Measurements from ENCODE around the gene RFESD. TPM values are rescaled to one million over a fixed set of nuclear protein-coding genes. Genes with fewer than 3 reads are reported as not detected.

Gene RFESD
- total and polyA plus RNA-seq, 2 of the 4 experiments (the other 2 are of a cell fraction): 1.5 to 2.7 TPM

GRCh38 chr5:95682891-95683290 lies 36.3 kb downstream of the RFESD start, which contains the start of gene SPATA9:
Gene SPATA9, minus strand, starts transcription at chr5:95682991. Its CDS starts 137 bp downstream, at chr5:95682854.
- Histone ChIP-seq H4K8ac (ENCODE audit: low read depth in 2 of 2, low read length in 2 of 2) (no peak within 1 kb of the TSS), H3K9me3 (ENCODE audit: control insufficient read depth, insufficient read depth, low read length) (no peaks in the 10 kb centered on the region), H3K56ac (ENCODE audit: extremely low read depth, insufficient read depth, low read length) (no peak within 1 kb of the TSS), H3K4me1 (ENCODE audit: control insufficient read depth, insufficient read depth, low read length) (no peaks in the 10 kb centered on the region), H3K27ac (ENCODE audit: insufficient read depth, low read length) (no peak within 1 kb of the TSS), H4K5ac (ENCODE audit: low read depth, low read length) (no peak within 1 kb of the TSS), H2AK9ac (replicated peaks; ENCODE audit: low read depth, low read length, poor library complexity) (no peak within 1 kb of the TSS), H3K4me3 (ENCODE audit: insufficient read depth, low read depth, low read length) (no peak within 1 kb of the TSS), H2BK5ac (ENCODE audit: low read depth, low read length, poor library complexity, severe bottlenecking) (no peak within 1 kb of the TSS), H3K23ac (ENCODE audit: low read depth, low read length) (no peak within 1 kb of the TSS), H3K4me2 (ENCODE audit: low read depth, low read length) (no peak within 1 kb of the TSS), H2AFZ (replicated peaks; ENCODE audit: low read length, poor library complexity) (no peak within 1 kb of the TSS), H3K14ac (replicated peaks; ENCODE audit: low read depth, low read length) (no peak within 1 kb of the TSS), H3K9ac (ENCODE audit: low read depth, low read length) (no peak within 1 kb of the TSS), H4K20me1 (ENCODE audit: insufficient read depth, low read length) (no peaks in the 10 kb centered on the region), H2BK15ac (ENCODE audit: low read depth, low read length) (no peak within 1 kb of the TSS), H3K27me3 (ENCODE audit: control insufficient read depth, insufficient read depth, low read length) (no peaks in the 10 kb centered on the region), H3K4ac (ENCODE audit: low read depth, low read length) (no peak within 1 kb of the TSS), H2AK5ac (ENCODE audit: low read depth, low read length) (no peak within 1 kb of the TSS), H3K79me1 (ENCODE audit: low read depth in 1 of 2, low read length in 2 of 2) (no peaks in the 10 kb centered on the region), H3K18ac (ENCODE audit: low read depth, low read length) (no peak within 1 kb of the TSS), H2BK120ac (ENCODE audit: low read depth, low read length) (no peak within 1 kb of the TSS), H3K36me3 (ENCODE audit: control insufficient read depth, insufficient read depth, low read length) (no peaks in the 10 kb centered on the region), H2BK20ac (ENCODE audit: low read depth, low read length) (no peak within 1 kb of the TSS), H3K9me1 (ENCODE audit: insufficient read depth, low read length) (no peaks in the 10 kb centered on the region), H4K91ac (ENCODE audit: insufficient read depth, low read depth, low read length) (no peak within 1 kb of the TSS)
- BruUV-seq (replicated peaks): no TSS peak
- dilution Hi-C loops (cut with HindIII; ENCODE audit: low sequenced_read_pairs, unreplicated experiment) (no loop called here), in situ Hi-C loops (cut with MboI; ENCODE audit: low sequenced_read_pairs) (no loop called here), intact Hi-C loops (cut with micrococcal nuclease) (no loop called here)
- ATAC-seq (ENCODE audit: low read depth): no peak
- DNase-seq: no peak
- TF ChIP-seq SMC3 (IDR thresholded peaks at IDR 0.05; ENCODE audit: low read depth, low read length) (no peak), RAD21 (IDR thresholded peaks at IDR 0.05; ENCODE audit: low read length) (no peak), CHD1 (IDR thresholded peaks at IDR 0.05; ENCODE audit: low read depth, low read length) (no peak), CEBPB (IDR thresholded peaks at IDR 0.05; ENCODE audit: low read depth, low read length) (no peak), RCOR1 (IDR thresholded peaks at IDR 0.05; ENCODE audit: insufficient replicate concordance, low read length) (no peak), FOS (IDR thresholded peaks at IDR 0.05; ENCODE audit: low read depth, low read length) (no peak), MAFK (IDR thresholded peaks at IDR 0.05; ENCODE audit: low read depth, low read length) (no peak), ELK1 (IDR thresholded peaks at IDR 0.05; ENCODE audit: borderline replicate concordance, low read depth, low read length) (no peak), NFE2L2 (IDR thresholded peaks at IDR 0.05; ENCODE audit: low read depth, low read length) (no peak), MXI1 (IDR thresholded peaks at IDR 0.05; ENCODE audit: borderline replicate concordance, low read depth, low read length) (no peak), RFX5 (IDR thresholded peaks at IDR 0.05; ENCODE audit: low read depth, low read length) (no peak), BHLHE40 (IDR thresholded peaks at IDR 0.05; ENCODE audit: low read depth, low read length) (no peak), MAZ (IDR thresholded peaks at IDR 0.05; ENCODE audit: borderline replicate concordance, low read depth, low read length) (no peak), POLR2A (IDR thresholded peaks at IDR 0.05; ENCODE audit: low read depth, low read length) (no peak)
- TF ChIP-seq, protein P1, sequence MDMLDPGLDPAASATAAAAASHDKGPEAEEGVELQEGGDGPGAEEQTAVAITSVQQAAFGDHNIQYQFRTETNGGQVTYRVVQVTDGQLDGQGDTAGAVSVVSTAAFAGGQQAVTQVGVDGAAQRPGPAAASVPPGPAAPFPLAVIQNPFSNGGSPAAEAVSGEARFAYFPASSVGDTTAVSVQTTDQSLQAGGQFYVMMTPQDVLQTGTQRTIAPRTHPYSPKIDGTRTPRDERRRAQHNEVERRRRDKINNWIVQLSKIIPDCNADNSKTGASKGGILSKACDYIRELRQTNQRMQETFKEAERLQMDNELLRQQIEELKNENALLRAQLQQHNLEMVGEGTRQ (IDR thresholded peaks at IDR 0.05; ENCODE audit: low read depth, low read length): no peak
- TF ChIP-seq, protein P2, sequence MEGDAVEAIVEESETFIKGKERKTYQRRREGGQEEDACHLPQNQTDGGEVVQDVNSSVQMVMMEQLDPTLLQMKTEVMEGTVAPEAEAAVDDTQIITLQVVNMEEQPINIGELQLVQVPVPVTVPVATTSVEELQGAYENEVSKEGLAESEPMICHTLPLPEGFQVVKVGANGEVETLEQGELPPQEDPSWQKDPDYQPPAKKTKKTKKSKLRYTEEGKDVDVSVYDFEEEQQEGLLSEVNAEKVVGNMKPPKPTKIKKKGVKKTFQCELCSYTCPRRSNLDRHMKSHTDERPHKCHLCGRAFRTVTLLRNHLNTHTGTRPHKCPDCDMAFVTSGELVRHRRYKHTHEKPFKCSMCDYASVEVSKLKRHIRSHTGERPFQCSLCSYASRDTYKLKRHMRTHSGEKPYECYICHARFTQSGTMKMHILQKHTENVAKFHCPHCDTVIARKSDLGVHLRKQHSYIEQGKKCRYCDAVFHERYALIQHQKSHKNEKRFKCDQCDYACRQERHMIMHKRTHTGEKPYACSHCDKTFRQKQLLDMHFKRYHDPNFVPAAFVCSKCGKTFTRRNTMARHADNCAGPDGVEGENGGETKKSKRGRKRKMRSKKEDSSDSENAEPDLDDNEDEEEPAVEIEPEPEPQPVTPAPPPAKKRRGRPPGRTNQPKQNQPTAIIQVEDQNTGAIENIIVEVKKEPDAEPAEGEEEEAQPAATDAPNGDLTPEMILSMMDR (conservative IDR thresholded peaks at IDR 0.05; ENCODE audit: low read depth, low read length): no peak
- CTCF ChIA-PET: no interaction called here
- WGBS, 2 experiments (ENCODE audit: extremely low coverage in 2 of 2, insufficient read length in 1 of 2): no CpG with 5 or more reads among the region's 1 CpG
- POLR2A ChIA-PET (ENCODE audit: unreplicated experiment): no interaction called here

All from IMR-90 (cell line).